ENCODE measurements around the gene PDE6A.

PDE6A gene

GRCh38 chr5:149823375-149823774 is 121.2 kb downstream of the PDE6A start:
- no peak for FAIRE-seq
- no peak for DNase-seq (ENCODE audit: insufficient read length, low spot score)

DNA sequence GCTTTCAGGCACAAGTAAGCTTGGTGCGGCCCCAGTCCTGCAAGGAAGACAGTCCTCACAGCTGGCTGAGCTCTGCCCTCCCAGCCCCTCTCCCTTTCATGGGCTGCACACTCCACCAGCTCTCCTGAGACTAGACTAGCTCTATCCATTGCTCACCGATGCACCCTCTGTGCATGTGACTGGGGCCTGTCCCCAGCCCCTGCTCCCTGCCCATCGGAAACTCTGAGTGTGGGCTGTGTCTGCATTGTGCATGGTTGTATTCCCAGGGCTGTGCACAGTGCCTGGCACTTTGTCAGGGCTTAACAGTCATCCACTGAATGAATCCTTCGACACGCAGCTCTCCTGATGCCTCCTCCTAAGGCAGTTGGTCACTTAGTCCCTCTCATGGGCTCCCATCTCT is 122.3 kb downstream of the PDE6A start:
- FAIRE-seq (no peak), DNase-seq (ENCODE audit: insufficient read length, low spot score) (no peak)

- no peak for FAIRE-seq
These were observed 123.8 kb downstream of the PDE6A start for GRCh38 chr5:149820536-149821510.

GRCh38 chr5:149820012-149820411 is 124.6 kb downstream of the PDE6A start:
- DNase-seq (ENCODE audit: insufficient read length, low spot score): no peak
- FAIRE-seq: no peak

More at GRCh38 chr5:149820536-149821510, 123.8 kb downstream of the PDE6A start:
- DNase-seq (ENCODE audit: insufficient read length, low spot score): no peak

DNA sequence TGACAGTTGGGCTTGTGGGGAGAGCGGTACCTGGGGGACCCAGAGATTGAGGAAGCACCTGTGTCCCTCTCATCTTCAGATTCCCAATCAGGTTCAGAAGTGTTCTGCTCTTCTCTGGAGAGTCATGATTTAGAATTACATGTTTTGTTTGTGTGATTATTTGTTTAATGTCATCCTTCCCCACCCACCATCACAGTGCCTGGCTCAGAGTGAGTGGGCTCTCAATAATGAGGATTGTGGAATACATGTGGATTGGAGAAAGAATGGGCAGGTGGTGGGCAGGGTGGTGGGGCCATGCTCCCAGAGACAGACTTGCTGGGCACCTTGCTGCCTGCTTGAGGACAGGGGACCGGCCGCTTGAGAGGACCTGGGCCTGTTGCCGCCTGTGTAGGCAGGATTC is 126.5 kb downstream of the PDE6A start:
- FAIRE-seq (no peak), DNase-seq (ENCODE audit: insufficient read length, low spot score) (no peak)

GRCh38 chr5:149817539-149818060 is 127.0 kb downstream of the PDE6A start:
- no peak for FAIRE-seq
- DNase-seq (ENCODE audit: insufficient read length, low spot score): no peak

- no peak for FAIRE-seq
- no peak for DNase-seq (ENCODE audit: insufficient read length, low spot score)
These were observed 127.9 kb downstream of the PDE6A start for GRCh38 chr5:149816661-149817060.

DNA sequence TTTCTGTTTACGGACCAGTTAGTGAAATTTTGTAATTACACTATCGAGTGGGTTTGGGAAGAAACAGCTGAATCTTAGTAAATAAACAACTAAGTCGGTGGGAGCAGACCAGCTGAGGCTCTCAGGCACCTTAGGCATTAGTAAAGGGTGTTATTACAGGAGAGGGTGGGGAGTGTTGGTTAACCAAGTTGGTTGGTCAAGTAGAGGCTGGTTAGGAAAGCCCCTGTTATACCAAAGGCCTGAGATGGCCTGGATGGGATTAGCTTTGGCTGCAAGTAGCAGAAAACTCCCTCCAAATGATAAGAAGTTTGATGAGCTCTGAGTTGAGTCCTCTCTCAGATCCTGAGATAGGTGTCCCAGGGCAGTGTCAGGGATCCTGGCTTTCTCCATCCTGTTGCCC is 133.1 kb downstream of the PDE6A start:
- FAIRE-seq (peak; percentile 67), DNase-seq (ENCODE audit: insufficient read length, low spot score) (no peak)

- FAIRE-seq: no peak
- DNase-seq (ENCODE audit: insufficient read length, low spot score): no peak
These were observed 133.7 kb downstream of the PDE6A start for GRCh38 chr5:149810856-149811255.

DNA sequence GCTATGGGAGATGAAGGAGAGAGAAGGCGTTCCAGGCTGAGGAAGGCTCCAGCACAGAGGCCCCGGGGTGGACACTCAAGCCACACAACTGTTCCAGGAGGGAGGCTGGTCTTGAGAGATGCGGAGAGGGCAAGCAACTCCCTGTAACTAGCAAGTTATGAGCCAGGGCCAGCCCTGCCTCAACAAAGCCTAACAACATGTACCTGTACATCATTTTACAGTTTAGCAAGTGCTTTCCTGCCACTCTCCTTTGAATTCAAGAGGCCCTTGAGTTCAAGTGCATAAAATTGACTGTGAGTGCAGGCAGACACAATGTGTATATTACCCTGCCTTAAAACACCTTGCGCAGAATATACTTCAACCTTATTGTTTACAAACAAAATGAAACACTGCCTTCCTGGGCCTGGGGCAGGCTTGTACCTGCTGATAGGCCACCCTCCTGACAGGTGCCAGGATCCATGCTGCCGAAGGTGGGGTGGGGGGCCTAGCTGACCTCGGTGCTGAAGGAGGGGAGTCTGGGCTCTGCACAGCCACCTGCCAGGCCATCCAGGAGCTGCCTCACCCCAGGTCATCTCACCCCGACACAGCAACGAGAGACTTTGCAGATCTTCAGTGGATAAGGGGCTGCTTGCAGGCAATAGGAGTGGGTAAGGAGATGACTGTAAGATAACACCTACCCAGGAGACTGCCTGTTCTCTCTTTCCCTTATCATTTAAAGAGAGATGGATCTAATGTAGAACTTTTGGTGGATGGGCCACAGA is 134.5 kb downstream of the PDE6A start:
- FAIRE-seq (no peak), DNase-seq (ENCODE audit: insufficient read length, low spot score) (no peak)

DNA sequence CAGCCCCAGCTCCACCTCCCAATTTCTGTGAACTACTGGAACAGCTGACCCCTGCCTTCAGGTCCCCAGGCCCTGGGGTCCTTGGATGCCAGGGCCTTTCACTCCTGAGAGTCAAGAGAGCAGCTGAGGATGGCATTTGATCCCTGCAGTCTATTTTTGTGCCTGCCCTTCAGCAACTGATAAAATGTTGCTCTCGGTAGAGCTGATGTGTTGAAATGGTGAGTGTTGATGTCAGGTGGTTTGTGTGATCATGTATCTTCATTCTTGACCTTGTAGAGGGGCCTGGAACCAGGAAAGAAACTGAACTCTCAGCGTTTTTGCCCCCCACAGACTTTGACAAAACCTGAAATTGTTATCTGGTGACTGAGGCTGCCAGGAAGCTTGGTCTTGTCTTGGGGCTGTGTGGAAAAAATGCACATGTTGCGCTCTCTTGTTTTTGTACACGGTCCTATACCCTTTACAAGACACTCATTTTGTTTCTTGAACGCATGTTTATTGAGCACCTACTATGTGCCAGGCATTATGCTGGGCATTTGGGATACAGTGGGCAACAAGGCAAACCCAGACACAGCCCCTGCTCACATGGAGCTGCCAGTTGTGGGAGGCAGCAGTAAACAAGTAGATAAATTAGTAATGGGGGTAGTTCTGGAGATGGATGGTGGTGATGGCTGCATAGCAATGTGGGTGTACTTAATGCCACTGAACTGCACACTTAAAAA is 136.2 kb downstream of the PDE6A start:
- DNase-seq (ENCODE audit: insufficient read length, low spot score) (no peak), FAIRE-seq (no peak)

Data from GM19239 (cell line).